Hepatocyte (in vitro differentiated cells): Measurements from ENCODE around the gene MALL. TPM values are rescaled to one million over a fixed set of nuclear protein-coding genes. Genes with fewer than 3 reads are reported as not detected.
"Not testable (repeated sequence)": the region's sequence is repeated elsewhere in the genome, so short reads cannot be mapped to it uniquely, and the experiment has no call there.

Experiments
- DNase-seq: peaks from one replicate; pipeline ENCODE4 v3.0.0-alpha.2; 2016; ENCODE audit warnings: low spot score
- H2AFZ ChIP-seq: fragments of 200-600 bp; sonication (generic); 2 replicates; pipeline ENCODE4 v1.6.0; 2016; ENCODE audit warnings: antibody characterized with exemption, mild to moderate bottlenecking
- H3K27ac ChIP-seq: fragments of 200-600 bp; sonication (generic); 2 replicates; pipeline ENCODE4 v1.5.1; 2016; ENCODE audit warnings: mild to moderate bottlenecking
- H3K27me3 ChIP-seq: fragments of 200-600 bp; sonication (generic); 2 replicates; pipeline ENCODE4 v1.6.1; 2016
- H3K36me3 ChIP-seq: fragments of 200-600 bp; sonication (generic); replicated peaks from 2 replicates; pipeline ENCODE4 v1.5.1; 2016; ENCODE audit warnings: low read depth; ENCODE audit not compliant: insufficient read depth
- H3K4me1 ChIP-seq: fragments of 200-600 bp; sonication (generic); 2 replicates; pipeline ENCODE4 v1.5.1; 2016; ENCODE audit warnings: mild to moderate bottlenecking, moderate library complexity; ENCODE audit not compliant: insufficient read depth
- H3K4me2 ChIP-seq: fragments of 200-600 bp; sonication (generic); 2 replicates; pipeline ENCODE4 v1.6.0; 2016
- H3K4me3 ChIP-seq: fragments of 200-600 bp; sonication (generic); 2 replicates; pipeline ENCODE4 v1.5.1; 2016; ENCODE audit warnings: mild to moderate bottlenecking
- H3K79me2 ChIP-seq: fragments of 200-600 bp; sonication (generic); 2 replicates; pipeline ENCODE4 v1.6.0; 2017; ENCODE audit warnings: mild to moderate bottlenecking
- H3K9me2 ChIP-seq: fragments of 200-600 bp; sonication (generic); replicated peaks from 2 replicates; pipeline ENCODE4 v1.6.0; 2017; ENCODE audit warnings: mild to moderate bottlenecking; ENCODE audit not compliant: insufficient read depth
- H3K9me3 ChIP-seq: fragments of 200-600 bp; sonication (generic); 2 replicates; pipeline ENCODE4 v1.5.1; 2016; ENCODE audit warnings: low read depth, mild to moderate bottlenecking
- H4K20me1 ChIP-seq: fragments of 200-600 bp; sonication (generic); 2 replicates; pipeline ENCODE4 v1.6.0; 2016; ENCODE audit warnings: mild to moderate bottlenecking; ENCODE audit not compliant: insufficient read depth, poor library complexity, severe bottlenecking
- EZH2 ChIP-seq: fragments of 200-600 bp; sonication (generic); IDR thresholded peaks from 2 replicates; pipeline ENCODE4 v1.6.1; 2016; ENCODE audit warnings: antibody characterized with exemption, mild to moderate bottlenecking, borderline replicate concordance
- EZH2phosphoT487 ChIP-seq: fragments of 200-600 bp; sonication (generic); IDR thresholded peaks from one replicate; pipeline ENCODE4 v1.6.1; 2018; ENCODE audit warnings: antibody characterized with exemption, mild to moderate bottlenecking, low read depth, moderate library complexity; ENCODE audit not compliant: unreplicated experiment, severe bottlenecking
- WGBS: methylation state at CpG from one replicate; pipeline ENCODE4 v1.1.6; 2016; ENCODE audit warnings: low lambda C conversion rate; ENCODE audit errors: missing lambda C conversion rate; 5-methylcytosine and 5-hydroxymethylcytosine counted together
- polyA plus RNA-seq: library from polyadenylated mRNA; unstranded; fragments of >200 nt; fragmentation: Nextera tagmentation; extraction: Ambion mirVana; gene quantifications from 2 replicates; pipeline ENCODE4 v1.2.1, GENCODE V29; 2016
- total RNA-seq: library from RNA; depleted of rRNA; stranded (reverse); fragments of >200 nt; gene quantifications from 2 replicates; pipeline ENCODE4 v1.2.3, GENCODE V29; 2014
- TF ChIP-seq, protein P1 (sequence below): fragments of 200-600 bp; sonication (generic); IDR thresholded peaks from 2 replicates; pipeline ENCODE4 v1.5.1; 2016; ENCODE audit warnings: antibody characterized with exemption, mild to moderate bottlenecking; ENCODE audit not compliant: poor library complexity

MALL gene
- total and polyA plus RNA-seq, 2 experiments from 2014 or later = 30.8 to 55.7 TPM

DNA sequence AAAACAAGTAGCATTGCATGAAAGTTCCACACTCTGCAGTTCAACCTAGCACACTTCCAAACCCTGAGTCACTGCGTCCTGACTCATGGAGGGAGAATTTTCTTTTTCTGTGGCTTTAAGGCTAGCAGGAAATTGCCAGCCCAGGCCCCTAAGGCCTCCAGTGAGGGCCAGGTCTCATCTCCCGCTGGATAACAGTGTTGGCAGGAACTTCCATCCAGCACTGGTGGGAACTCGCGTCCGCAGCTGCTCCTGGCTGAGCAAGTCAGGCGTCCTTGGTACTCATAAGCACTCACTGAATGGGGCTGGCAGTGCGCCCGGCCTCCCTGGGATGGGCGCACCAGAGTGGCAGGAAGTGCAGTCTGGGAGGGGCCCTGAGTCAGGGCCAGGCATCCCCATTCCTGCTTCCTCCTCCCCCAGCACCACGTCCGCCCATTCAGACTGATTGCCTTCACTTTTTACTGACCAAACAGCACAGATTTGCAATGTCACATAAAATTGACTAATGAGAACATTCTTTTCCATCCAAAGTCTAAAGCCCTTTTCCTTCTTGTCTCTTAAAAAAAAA is 14.3 kb downstream of the MALL start:
- no peaks in the 10 kb centered on the region for H3K9me3 ChIP-seq
- H3K9me2 ChIP-seq = no peaks in the 10 kb centered on the region
- no peak overlapping the region for H3K4me3 ChIP-seq
- peak; percentile 86 for DNase-seq
- peak overlapping the region; percentile 45 for H3K4me2 ChIP-seq
- no peaks in the 10 kb centered on the region for H3K36me3 ChIP-seq
- no peaks in the 10 kb centered on the region for H3K27me3 ChIP-seq
- WGBS = 40% methylated on average over 11 of the region's 11 CpGs
- H3K4me1 ChIP-seq = peaks cover 36% of the 10 kb centered on the region
- TF ChIP-seq, protein P1, sequence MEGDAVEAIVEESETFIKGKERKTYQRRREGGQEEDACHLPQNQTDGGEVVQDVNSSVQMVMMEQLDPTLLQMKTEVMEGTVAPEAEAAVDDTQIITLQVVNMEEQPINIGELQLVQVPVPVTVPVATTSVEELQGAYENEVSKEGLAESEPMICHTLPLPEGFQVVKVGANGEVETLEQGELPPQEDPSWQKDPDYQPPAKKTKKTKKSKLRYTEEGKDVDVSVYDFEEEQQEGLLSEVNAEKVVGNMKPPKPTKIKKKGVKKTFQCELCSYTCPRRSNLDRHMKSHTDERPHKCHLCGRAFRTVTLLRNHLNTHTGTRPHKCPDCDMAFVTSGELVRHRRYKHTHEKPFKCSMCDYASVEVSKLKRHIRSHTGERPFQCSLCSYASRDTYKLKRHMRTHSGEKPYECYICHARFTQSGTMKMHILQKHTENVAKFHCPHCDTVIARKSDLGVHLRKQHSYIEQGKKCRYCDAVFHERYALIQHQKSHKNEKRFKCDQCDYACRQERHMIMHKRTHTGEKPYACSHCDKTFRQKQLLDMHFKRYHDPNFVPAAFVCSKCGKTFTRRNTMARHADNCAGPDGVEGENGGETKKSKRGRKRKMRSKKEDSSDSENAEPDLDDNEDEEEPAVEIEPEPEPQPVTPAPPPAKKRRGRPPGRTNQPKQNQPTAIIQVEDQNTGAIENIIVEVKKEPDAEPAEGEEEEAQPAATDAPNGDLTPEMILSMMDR = no peak
- TF ChIP-seq EZH2phosphoT487 = no peak
- TF ChIP-seq EZH2 = no peak
- peak overlapping the region; percentile 89 for H3K27ac ChIP-seq
- H3K79me2 ChIP-seq = peaks cover 8% of the 10 kb centered on the region
- H4K20me1 ChIP-seq = no peaks in the 10 kb centered on the region
- no peak overlapping the region for H2AFZ ChIP-seq

- not testable (repeated sequence) for DNase-seq, H3K79me2 ChIP-seq, H3K4me3 ChIP-seq, H2AFZ ChIP-seq, H3K36me3 ChIP-seq, H4K20me1 ChIP-seq, H3K9me3 ChIP-seq, H3K9me2 ChIP-seq, H3K27me3 ChIP-seq
- Histone ChIP-seq H3K4me2 (peak overlapping the region; percentile 45), H3K27ac (peak overlapping the region; percentile 89), H3K4me1 (peaks cover 36% of the 10 kb centered on the region)
- WGBS = 83% methylated on average over 4 of the region's 4 CpGs
Observed at GRCh38 chr2:110100880-110101279, 14.7 kb downstream of the MALL start.

- Histone ChIP-seq H3K4me1 (peaks cover 32% of the 10 kb centered on the region), H3K27ac (no peak overlapping the region), H3K9me3 (no peaks in the 10 kb centered on the region), H3K79me2 (peaks cover 8% of the 10 kb centered on the region), H4K20me1 (no peaks in the 10 kb centered on the region), H3K4me2 (no peak overlapping the region), H3K27me3 (no peaks in the 10 kb centered on the region), H3K4me3 (no peak overlapping the region), H2AFZ (no peak overlapping the region), H3K36me3 (no peaks in the 10 kb centered on the region), H3K9me2 (no peaks in the 10 kb centered on the region)
- WGBS = 98% methylated on average over 5 of the region's 8 CpGs
- no peak for DNase-seq
- TF ChIP-seq EZH2phosphoT487 = no peak
- TF ChIP-seq, protein P1 = no peak
- no peak for TF ChIP-seq EZH2
Observed at GRCh38 chr2:110100480-110100879, 15.1 kb downstream of the MALL start.

DNA sequence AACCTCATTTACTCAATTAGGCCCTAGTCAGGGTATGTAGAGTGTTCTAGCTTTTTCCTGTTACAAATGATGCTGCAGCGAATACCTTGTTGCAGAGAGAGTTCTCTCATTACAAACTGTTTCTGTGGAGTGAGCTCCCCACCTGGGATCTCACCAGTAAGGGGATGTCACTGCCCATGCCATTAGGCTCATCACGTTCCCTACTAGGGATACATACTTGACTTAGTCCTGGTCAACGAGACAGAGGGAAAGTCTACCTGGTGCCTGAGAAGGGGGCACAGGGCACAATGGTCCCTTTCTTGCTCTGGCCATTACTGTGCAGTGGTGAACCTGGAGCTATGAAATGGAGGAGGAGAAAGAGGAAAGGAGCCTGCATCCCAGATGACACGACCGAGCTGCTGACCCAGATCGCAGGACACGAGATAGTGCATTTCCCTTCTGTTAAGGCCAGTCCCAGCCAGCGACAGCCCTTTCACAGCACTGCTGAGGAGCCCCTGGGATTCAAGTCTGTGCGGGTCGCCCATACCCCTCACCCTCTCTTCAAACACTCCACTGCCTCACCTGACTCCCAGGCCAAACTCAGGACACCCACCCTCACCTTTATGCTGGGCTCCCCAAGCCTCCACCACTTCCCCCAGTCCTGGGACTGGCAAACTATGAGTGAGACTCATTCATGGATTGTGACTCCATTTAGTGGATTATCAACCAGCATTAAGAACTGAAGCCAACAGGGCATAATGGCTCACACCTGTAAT is 16.0 kb downstream of the MALL start:
- no peaks in the 10 kb centered on the region for H3K9me3 ChIP-seq
- no peak overlapping the region for H3K4me3 ChIP-seq
- no peak overlapping the region for H2AFZ ChIP-seq
- peaks cover 3% of the 10 kb centered on the region for H3K79me2 ChIP-seq
- no peaks in the 10 kb centered on the region for H4K20me1 ChIP-seq
- H3K36me3 ChIP-seq = no peaks in the 10 kb centered on the region
- H3K4me1 ChIP-seq = peaks cover 24% of the 10 kb centered on the region
- H3K27ac ChIP-seq = no peak overlapping the region
- no peak overlapping the region for H3K4me2 ChIP-seq
- TF ChIP-seq EZH2 (no peak), EZH2phosphoT487 (no peak)
- TF ChIP-seq, protein P1 = no peak
- H3K27me3 ChIP-seq = no peaks in the 10 kb centered on the region
- 80% methylated on average over 10 of the region's 10 CpGs for WGBS
- DNase-seq = no peak
- H3K9me2 ChIP-seq = no peaks in the 10 kb centered on the region
